Endodermal cell (in vitro differentiated cells): ENCODE measurements around the gene MPRIP. TPM values are rescaled to one million over a fixed set of nuclear protein-coding genes. Genes with fewer than 3 reads are reported as not detected.

Experiments used
- DNase-seq: peaks from one replicate; pipeline ENCODE4 v3.0.0-alpha.2; 2017
- H3K27ac ChIP-seq: 2 replicates; pipeline ENCODE4 v1.5.1; 2013; ENCODE audit warnings: mild to moderate bottlenecking, low read depth, low read length, moderate library complexity
- H3K27me3 ChIP-seq: 2 replicates; pipeline ENCODE4 v1.6.1; 2013; ENCODE audit warnings: mild to moderate bottlenecking, low read length, moderate library complexity; ENCODE audit not compliant: insufficient read depth, control insufficient read depth, poor library complexity, severe bottlenecking
- H3K36me3 ChIP-seq: 2 replicates; pipeline ENCODE4 v1.7.0; 2013; ENCODE audit warnings: mild to moderate bottlenecking, low read length, moderate library complexity; ENCODE audit not compliant: control insufficient read depth, insufficient read depth
- H3K4me1 ChIP-seq: one replicate; pipeline ENCODE4 v1.7.0; 2013; ENCODE audit warnings: low read length; ENCODE audit not compliant: control insufficient read depth, insufficient read depth
- H3K4me3 ChIP-seq: 2 replicates; pipeline ENCODE4 v1.5.1; 2013; ENCODE audit warnings: mild to moderate bottlenecking, low read length, moderate library complexity
- H3K9ac ChIP-seq: 2 replicates; pipeline ENCODE4 v1.6.1; 2013; ENCODE audit warnings: mild to moderate bottlenecking, low read length, moderate library complexity; ENCODE audit not compliant: poor library complexity, severe bottlenecking; ENCODE audit errors: extremely low read depth
- H3K9me3 ChIP-seq: 2 replicates; pipeline ENCODE4 v1.6.1; 2013; ENCODE audit warnings: mild to moderate bottlenecking, low read length, moderate library complexity; ENCODE audit not compliant: control insufficient read depth
- H3K27ac Mint-ChIP-seq: 2 replicates; pipeline ENCODE4 v1.8.0; 2020; ENCODE audit warnings: mixed read lengths
- H3K27me3 Mint-ChIP-seq: 2 replicates; pipeline ENCODE4 v1.8.0; 2021; ENCODE audit warnings: mild to moderate bottlenecking, mixed read lengths; ENCODE audit not compliant: insufficient read depth
- H3K36me3 Mint-ChIP-seq: 2 replicates; pipeline ENCODE4 v1.8.0; 2020; ENCODE audit warnings: low read depth, mixed read lengths
- H3K4me1 Mint-ChIP-seq: 2 replicates; pipeline ENCODE4 v1.8.0; 2020; ENCODE audit warnings: mixed read lengths
- H3K4me3 Mint-ChIP-seq: 2 replicates; pipeline ENCODE4 v1.8.0; 2020; ENCODE audit warnings: mild to moderate bottlenecking, moderate library complexity, mixed read lengths
- H3K9me3 Mint-ChIP-seq: 2 replicates; pipeline ENCODE4 v1.8.0; 2020; ENCODE audit warnings: mild to moderate bottlenecking, mixed read lengths
- WGBS, 2 experiments: methylation state at CpG; one replicate each; pipeline versions ENCODE4 v1.1.5 to v1.1.7; 2013; ENCODE audit warnings: missing lambda C conversion rate in 2 of 2, mixed read lengths in 1 of 2; ENCODE audit not compliant: insufficient coverage in 1 of 2, insufficient read length in 1 of 2; 5-methylcytosine and 5-hydroxymethylcytosine counted together
- total RNA-seq, 2 donors: library from RNA; stranded (reverse); fragmentation: NEBNext Ultra II Directional in 1 of 2; extraction: Animal tissue kit (Norgen Biotek cat#: 25700) in 1 of 2; gene quantifications; 2 replicates in 1 of 2; 3 replicates in 1 of 2; pipeline ENCODE4 v1.2.1, GENCODE V29; 2021
- TF ChIP-seq, protein P1 (sequence below): fragments of 200-600 bp; sonication (generic); conservative IDR thresholded peaks from 2 replicates; pipeline ENCODE4 v1.5.0; 2021; ENCODE audit warnings: antibody characterized with exemption, mild to moderate bottlenecking

MPRIP gene
- total RNA-seq, 2 donors from 2014 or later = 154 to 155 TPM

GRCh38 chr17:17028059-17028877, 14.0 kb upstream of the MPRIP start:
- peak overlapping the region; percentile 49 for H3K27ac ChIP-seq
- TF ChIP-seq, protein P1, sequence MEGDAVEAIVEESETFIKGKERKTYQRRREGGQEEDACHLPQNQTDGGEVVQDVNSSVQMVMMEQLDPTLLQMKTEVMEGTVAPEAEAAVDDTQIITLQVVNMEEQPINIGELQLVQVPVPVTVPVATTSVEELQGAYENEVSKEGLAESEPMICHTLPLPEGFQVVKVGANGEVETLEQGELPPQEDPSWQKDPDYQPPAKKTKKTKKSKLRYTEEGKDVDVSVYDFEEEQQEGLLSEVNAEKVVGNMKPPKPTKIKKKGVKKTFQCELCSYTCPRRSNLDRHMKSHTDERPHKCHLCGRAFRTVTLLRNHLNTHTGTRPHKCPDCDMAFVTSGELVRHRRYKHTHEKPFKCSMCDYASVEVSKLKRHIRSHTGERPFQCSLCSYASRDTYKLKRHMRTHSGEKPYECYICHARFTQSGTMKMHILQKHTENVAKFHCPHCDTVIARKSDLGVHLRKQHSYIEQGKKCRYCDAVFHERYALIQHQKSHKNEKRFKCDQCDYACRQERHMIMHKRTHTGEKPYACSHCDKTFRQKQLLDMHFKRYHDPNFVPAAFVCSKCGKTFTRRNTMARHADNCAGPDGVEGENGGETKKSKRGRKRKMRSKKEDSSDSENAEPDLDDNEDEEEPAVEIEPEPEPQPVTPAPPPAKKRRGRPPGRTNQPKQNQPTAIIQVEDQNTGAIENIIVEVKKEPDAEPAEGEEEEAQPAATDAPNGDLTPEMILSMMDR = no peak
- H3K4me1 ChIP-seq = peaks cover 15% of the 10 kb centered on the region
- H3K4me3 Mint-ChIP-seq = no peak overlapping the region
- no peaks in the 10 kb centered on the region for H3K27me3 Mint-ChIP-seq
- no peaks in the 10 kb centered on the region for H3K9me3 Mint-ChIP-seq
- H3K27me3 ChIP-seq = no peaks in the 10 kb centered on the region
- no peak overlapping the region for H3K4me3 ChIP-seq
- WGBS, 2 experiments = 81 to 85% methylated on average over 9 to 12 of the region's 12 CpGs
- no peaks in the 10 kb centered on the region for H3K36me3 ChIP-seq
- no peaks in the 10 kb centered on the region for H3K9me3 ChIP-seq
- DNase-seq = peak; percentile 96
- peak overlapping the region; percentile 84 for H3K27ac Mint-ChIP-seq
- peaks cover 27% of the 10 kb centered on the region for H3K4me1 Mint-ChIP-seq
- peak overlapping the region; percentile 15 for H3K9ac ChIP-seq
- no peaks in the 10 kb centered on the region for H3K36me3 Mint-ChIP-seq

DNA sequence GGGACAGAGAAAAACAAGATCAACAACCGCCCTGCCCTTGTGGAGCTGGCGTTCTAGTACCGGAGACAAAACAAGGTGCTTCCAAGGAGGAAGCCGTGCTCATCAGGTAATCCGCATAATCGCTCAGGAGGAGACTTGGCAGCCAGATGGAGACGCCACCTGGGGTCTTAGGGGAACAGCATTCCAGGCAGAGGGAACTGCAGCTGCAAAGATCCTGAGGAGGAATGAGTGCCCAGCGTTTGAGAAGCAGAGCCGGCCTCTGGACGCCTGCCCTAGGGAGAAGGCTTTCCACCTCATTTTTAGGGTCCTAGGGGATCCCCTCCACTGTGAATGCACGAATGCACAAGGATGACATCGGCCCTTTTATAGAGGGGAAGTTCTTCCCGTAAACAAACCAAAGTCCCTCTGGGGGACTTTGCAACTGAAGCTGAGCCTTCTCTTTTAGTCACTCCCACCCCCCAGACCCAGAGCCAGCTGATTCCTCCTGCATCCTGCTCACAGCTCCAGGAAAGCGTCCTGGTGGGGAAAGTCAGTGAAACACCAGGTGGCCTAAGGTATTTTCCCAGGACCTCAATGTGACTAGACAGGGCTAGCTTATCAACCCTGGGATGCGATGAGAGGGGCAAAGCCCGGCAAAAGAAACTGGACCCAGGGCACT, 13.2 kb upstream of the MPRIP start:
- H3K4me3 ChIP-seq = no peak overlapping the region
- Mint-ChIP-seq H3K4me1 (peaks cover 35% of the 10 kb centered on the region), H3K27ac (peak overlapping the region; percentile 84), H3K36me3 (no peaks in the 10 kb centered on the region), H3K4me3 (no peak overlapping the region), H3K27me3 (no peaks in the 10 kb centered on the region), H3K9me3 (no peaks in the 10 kb centered on the region)
- H3K4me1 ChIP-seq = peaks cover 15% of the 10 kb centered on the region
- peak overlapping the region; percentile 49 for H3K27ac ChIP-seq
- no peaks in the 10 kb centered on the region for H3K36me3 ChIP-seq
- H3K27me3 ChIP-seq = no peaks in the 10 kb centered on the region
- DNase-seq = peak; percentile 92
- H3K9ac ChIP-seq = peak overlapping the region; percentile 15
- no peaks in the 10 kb centered on the region for H3K9me3 ChIP-seq
- TF ChIP-seq, protein P1 = no peak
- WGBS, 2 experiments = 71 to 84% methylated on average over 14 to 16 of the region's 16 CpGs

- Histone ChIP-seq H3K9me3 (no peaks in the 10 kb centered on the region), H3K4me3 (no peak overlapping the region), H3K9ac (no peak overlapping the region), H3K27ac (peak overlapping the region; percentile 61), H3K36me3 (no peaks in the 10 kb centered on the region), H3K4me1 (peaks cover 18% of the 10 kb centered on the region), H3K27me3 (no peaks in the 10 kb centered on the region)
- no peaks in the 10 kb centered on the region for H3K36me3 Mint-ChIP-seq
- no peak overlapping the region for H3K4me3 Mint-ChIP-seq
- no peaks in the 10 kb centered on the region for H3K9me3 Mint-ChIP-seq
- peak; percentile 65 for DNase-seq
- WGBS, 2 experiments = 63 to 78% methylated on average over 6 to 9 of the region's 9 CpGs
- H3K4me1 Mint-ChIP-seq = peaks cover 42% of the 10 kb centered on the region
- TF ChIP-seq, protein P1 = no peak
- H3K27ac Mint-ChIP-seq = peak overlapping the region; percentile 55
- H3K27me3 Mint-ChIP-seq = no peaks in the 10 kb centered on the region
Measured at GRCh38 chr17:17029938-17030337, 12.3 kb upstream of the MPRIP start.
